Upper lobe of left lung (tissue), 6 donors: ENCODE data around the gene CHRM4. TPM values are rescaled to one million over a fixed set of nuclear protein-coding genes. Genes with fewer than 3 reads are reported as not detected.

Experiments used
- ATAC-seq, 2 donors: fragments of 200-7000 bp; cut with Tn5 transposase; one replicate each; pipeline ENCODE4 v1.9.1; 2022; ENCODE audit warnings: mild to moderate bottlenecking in 2 of 2, moderate library complexity in 2 of 2; ENCODE audit not compliant: low FRiP score in 2 of 2
- DNase-seq, 2 donors: peaks; one replicate each; pipeline ENCODE4 v3.0.0-alpha.2; 2019 to 2020
- H3K27ac ChIP-seq, 4 donors: fragments of 200-600 bp; sonication (generic); one replicate each; pipeline ENCODE4 v1.5.1; 2016 to 2019
- H3K27me3 ChIP-seq, 4 donors: fragments of 200-600 bp; sonication (generic); one replicate each; pipeline ENCODE4 v1.5.1; 2017 to 2019
- H3K36me3 ChIP-seq, 4 donors: fragments of 200-600 bp; sonication (generic); one replicate each; pipeline ENCODE4 v1.5.1; 2016 to 2019
- H3K4me1 ChIP-seq, 4 donors: fragments of 200-600 bp; sonication (generic); one replicate each; pipeline ENCODE4 v1.5.1; 2018 to 2019
- H3K4me3 ChIP-seq, 4 donors: fragments of 200-600 bp; sonication (generic); one replicate each; pipeline ENCODE4 v1.5.1; 2017 to 2019; ENCODE audit warnings: mild to moderate bottlenecking in 2 of 4, moderate library complexity in 1 of 4
- H3K9me3 ChIP-seq, 4 donors: fragments of 200-600 bp; sonication (generic); one replicate each; pipeline ENCODE4 v1.5.1; 2018 to 2019
- EP300 ChIP-seq, 4 donors: sonication (generic); formaldehyde crosslinking; IDR thresholded peaks; one replicate each; pipeline ENCODE4 v1.5.1; 2017; ENCODE audit warnings: antibody characterized with exemption in 4 of 4, control low read depth in 2 of 4
- POLR2A ChIP-seq, 4 donors: fragments of 450-650 bp; IDR thresholded peaks; one replicate each; pipeline ENCODE4 v1.5.1; 2016 to 2017; ENCODE audit warnings: antibody characterized with exemption in 4 of 4, mild to moderate bottlenecking in 2 of 4
- POLR2AphosphoS5 ChIP-seq, 2 donors: sonication (generic); formaldehyde crosslinking; IDR thresholded peaks; one replicate each; pipeline ENCODE4 v1.5.1; 2017; ENCODE audit warnings: antibody characterized with exemption in 2 of 2
- WGBS, 2 donors: methylation state at CpG; one replicate each; pipeline ENCODE4 v1.1.5; 2017 to 2018; 5-methylcytosine and 5-hydroxymethylcytosine counted together
- total RNA-seq, 6 donors: library from RNA; depleted of rRNA in 4 of 6; stranded (reverse); fragments of >200 nt in 4 of 6; gene quantifications; one replicate each; pipeline versions ENCODE4 v1.1.0 to v1.2.1, GENCODE V29; 2016 to 2021
- TF ChIP-seq, protein P1 (sequence below), 6 experiments: fragments of 450-650 bp in 4 of 6; fragments of 200-600 bp in 2 of 6; sonication (generic) in 2 of 6; IDR thresholded peaks; one replicate each; pipeline ENCODE4 v1.5.1; 2016 to 2019; ENCODE audit warnings: antibody characterized with exemption in 6 of 6
- donor health status: DM: no; HTN: no; CAD: no; lungs with moderate emphysema.
- donor health status: DM: no; HTN: yes; CAD: no; lungs with severe emphysema.

Gene CHRM4
- total RNA-seq, 6 donors from 2014 or later: 0.34 to 1.4 (median 0.53) TPM; not detected in 2

DNA sequence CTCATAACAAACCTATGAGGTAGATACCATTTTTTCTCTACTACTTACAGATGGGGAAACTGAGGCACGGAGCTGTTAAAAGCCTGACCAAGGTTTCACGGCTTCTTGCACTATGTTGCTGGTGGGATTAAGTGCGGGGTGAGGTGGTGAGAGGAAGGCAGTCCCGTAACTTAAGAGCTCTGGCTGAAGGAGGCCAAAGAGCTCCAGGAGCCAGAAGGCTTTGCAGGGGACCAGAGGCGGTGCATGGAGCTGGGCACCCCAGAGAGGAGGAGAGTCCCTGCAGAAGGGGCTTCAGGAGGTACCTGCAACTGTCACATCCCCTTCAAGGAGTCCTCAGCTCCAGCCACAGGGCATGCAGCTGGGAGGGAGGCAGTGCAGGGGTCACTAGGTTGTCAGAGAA, 4.1 kb downstream of the CHRM4 start:
- no peak overlapping the region for H3K4me3 ChIP-seq
- peaks cover 0 to 52% (median 31%) of the 10 kb centered on the region in 4 donors for H3K27me3 ChIP-seq
- H3K27ac ChIP-seq: no peak overlapping the region
- no peaks in the 10 kb centered on the region for H3K9me3 ChIP-seq
- 75 to 76% methylated on average over 3 to 5 of the region's 5 CpGs for WGBS, 2 donors
- no peak for TF ChIP-seq POLR2AphosphoS5 (IDR thresholded peaks at IDR 0.05)
- TF ChIP-seq POLR2A (IDR thresholded peaks at IDR 0.05): no peak
- TF ChIP-seq EP300 (IDR thresholded peaks at IDR 0.05): no peak
- TF ChIP-seq, protein P1, sequence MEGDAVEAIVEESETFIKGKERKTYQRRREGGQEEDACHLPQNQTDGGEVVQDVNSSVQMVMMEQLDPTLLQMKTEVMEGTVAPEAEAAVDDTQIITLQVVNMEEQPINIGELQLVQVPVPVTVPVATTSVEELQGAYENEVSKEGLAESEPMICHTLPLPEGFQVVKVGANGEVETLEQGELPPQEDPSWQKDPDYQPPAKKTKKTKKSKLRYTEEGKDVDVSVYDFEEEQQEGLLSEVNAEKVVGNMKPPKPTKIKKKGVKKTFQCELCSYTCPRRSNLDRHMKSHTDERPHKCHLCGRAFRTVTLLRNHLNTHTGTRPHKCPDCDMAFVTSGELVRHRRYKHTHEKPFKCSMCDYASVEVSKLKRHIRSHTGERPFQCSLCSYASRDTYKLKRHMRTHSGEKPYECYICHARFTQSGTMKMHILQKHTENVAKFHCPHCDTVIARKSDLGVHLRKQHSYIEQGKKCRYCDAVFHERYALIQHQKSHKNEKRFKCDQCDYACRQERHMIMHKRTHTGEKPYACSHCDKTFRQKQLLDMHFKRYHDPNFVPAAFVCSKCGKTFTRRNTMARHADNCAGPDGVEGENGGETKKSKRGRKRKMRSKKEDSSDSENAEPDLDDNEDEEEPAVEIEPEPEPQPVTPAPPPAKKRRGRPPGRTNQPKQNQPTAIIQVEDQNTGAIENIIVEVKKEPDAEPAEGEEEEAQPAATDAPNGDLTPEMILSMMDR (IDR thresholded peaks at IDR 0.05): no peak
- no peaks in the 10 kb centered on the region for H3K36me3 ChIP-seq
- DNase-seq: no peak
- no peak for ATAC-seq
- peaks cover 27 to 47% (median 36%) of the 10 kb centered on the region in 4 donors for H3K4me1 ChIP-seq

DNA sequence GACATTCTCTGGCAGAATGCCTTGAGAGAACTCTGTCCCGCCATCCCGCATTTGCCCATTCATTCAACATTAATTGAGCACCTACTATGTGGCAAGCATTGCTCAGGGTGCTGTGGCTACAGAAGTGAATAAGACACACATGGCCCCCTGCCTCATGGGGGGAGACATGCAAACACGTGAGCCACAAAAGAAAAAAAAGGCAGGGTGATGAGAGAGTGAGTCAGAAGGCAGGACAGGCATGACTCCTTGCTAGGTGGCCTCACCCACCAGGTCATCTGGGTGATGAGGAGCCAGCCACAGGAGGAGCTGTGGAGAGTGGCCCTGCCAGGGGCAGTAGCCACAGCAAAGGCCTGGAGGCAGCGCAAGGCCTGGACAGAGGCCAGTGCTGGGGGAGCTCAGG, 4.9 kb downstream of the CHRM4 start:
- 84 to 96% methylated on average over 4 of the region's 4 CpGs for WGBS, 2 donors
- Histone ChIP-seq H3K4me3 (no peak overlapping the region), H3K27ac (no peak overlapping the region), H3K9me3 (no peaks in the 10 kb centered on the region), H3K4me1 (peaks cover 27 to 47% (median 36%) of the 10 kb centered on the region in 4 donors), H3K27me3 (peaks cover 0 to 48% (median 28%) of the 10 kb centered on the region in 4 donors), H3K36me3 (no peaks in the 10 kb centered on the region)
- DNase-seq (peak in 1 of 2 donors; percentile 36), ATAC-seq (no peak)
- no peak for TF ChIP-seq POLR2A (IDR thresholded peaks at IDR 0.05)
- TF ChIP-seq EP300 (IDR thresholded peaks at IDR 0.05): no peak
- no peak for TF ChIP-seq POLR2AphosphoS5 (IDR thresholded peaks at IDR 0.05)
- TF ChIP-seq, protein P1 (IDR thresholded peaks at IDR 0.05): no peak

DNA sequence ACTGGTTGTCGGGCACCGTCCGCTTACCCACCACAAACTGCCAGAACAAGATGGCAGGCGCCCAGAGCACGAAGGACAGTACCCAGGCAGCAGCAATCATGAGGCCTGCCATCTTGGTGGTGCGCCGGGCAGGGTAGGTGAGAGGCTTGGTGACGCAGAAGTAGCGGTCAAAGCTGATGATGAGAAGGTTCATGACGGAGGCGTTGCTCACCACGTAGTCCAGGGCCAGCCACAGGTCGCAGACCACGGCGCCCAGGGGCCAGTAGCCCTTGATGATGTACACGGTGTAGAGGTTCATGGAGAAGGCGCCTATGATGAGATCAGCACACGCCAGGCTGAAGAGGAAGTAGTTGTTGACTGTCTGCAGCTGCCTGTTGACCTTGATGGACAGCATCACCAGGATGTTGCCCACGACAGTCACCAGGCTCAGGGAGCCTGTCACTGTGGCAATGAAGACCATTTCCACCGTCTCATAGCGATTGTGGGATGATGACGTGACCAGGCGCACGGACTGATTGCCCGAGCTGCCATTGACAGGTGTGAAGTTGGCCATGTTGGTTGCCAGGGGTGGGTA, 5.5 kb downstream of the CHRM4 start:
- Histone ChIP-seq H3K4me1 (peaks cover 22 to 47% (median 33%) of the 10 kb centered on the region in 4 donors), H3K27ac (no peak overlapping the region), H3K36me3 (no peaks in the 10 kb centered on the region), H3K4me3 (no peak overlapping the region), H3K27me3 (peaks cover 0 to 43% (median 24%) of the 10 kb centered on the region in 4 donors), H3K9me3 (no peaks in the 10 kb centered on the region)
- no peak for TF ChIP-seq POLR2AphosphoS5 (IDR thresholded peaks at IDR 0.05)
- no peak for TF ChIP-seq EP300 (IDR thresholded peaks at IDR 0.05)
- TF ChIP-seq, protein P1 (IDR thresholded peaks at IDR 0.05): no peak
- TF ChIP-seq POLR2A (IDR thresholded peaks at IDR 0.05): no peak
- WGBS, 2 donors: 90 to 94% methylated on average over 25 of the region's 25 CpGs
- ATAC-seq (no peak), DNase-seq (peak in 1 of 2 donors; percentile 57)

DNA sequence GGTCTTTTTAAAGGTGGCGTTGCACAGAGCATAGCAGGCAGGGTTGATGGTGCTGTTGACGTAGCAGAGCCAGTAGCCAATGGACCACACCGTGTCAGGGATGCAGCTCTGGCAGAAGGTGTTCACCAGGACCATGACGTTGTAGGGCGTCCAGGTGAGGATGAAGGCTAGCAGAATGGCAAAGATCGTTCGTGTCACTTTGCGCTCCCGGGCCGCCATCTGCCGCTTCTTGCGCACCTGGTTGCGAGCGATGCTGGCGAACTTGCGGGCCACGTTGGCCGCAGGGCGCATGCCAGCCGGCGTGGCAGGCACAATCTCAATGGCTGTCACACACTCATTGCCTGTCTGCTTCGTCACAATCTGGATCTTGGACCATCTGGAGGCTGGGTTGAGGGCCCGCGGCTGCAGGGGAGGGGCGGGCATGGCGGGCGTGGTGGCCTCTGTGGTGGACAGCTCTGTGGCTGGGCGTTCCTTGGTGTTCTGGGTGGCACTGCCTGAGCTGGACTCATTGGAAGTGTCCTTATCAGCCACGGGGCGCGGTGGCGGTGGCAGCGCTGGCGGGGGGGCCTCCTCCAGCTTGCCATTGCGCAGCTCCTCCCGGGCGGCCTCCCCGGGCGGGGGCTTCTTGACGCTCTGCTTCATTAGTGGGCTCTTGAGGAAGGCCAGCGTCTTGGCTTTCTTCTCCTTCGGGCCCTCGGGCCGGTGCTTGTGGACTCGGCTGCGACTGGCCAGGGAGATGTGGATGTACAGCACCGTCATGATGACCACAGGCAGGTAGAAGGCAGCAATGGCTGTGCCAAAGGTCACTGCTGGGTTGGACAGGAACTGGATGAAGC, 6.2 kb downstream of the CHRM4 start:
- H3K4me1 ChIP-seq: peaks cover 19 to 45% (median 29%) of the 10 kb centered on the region in 4 donors
- WGBS, 2 donors: 93 to 96% methylated on average over 20 to 39 of the region's 47 CpGs
- no peak for TF ChIP-seq POLR2AphosphoS5 (IDR thresholded peaks at IDR 0.05)
- TF ChIP-seq POLR2A (IDR thresholded peaks at IDR 0.05): no peak
- TF ChIP-seq EP300 (IDR thresholded peaks at IDR 0.05): no peak
- TF ChIP-seq, protein P1 (IDR thresholded peaks at IDR 0.05): no peak
- no peaks in the 10 kb centered on the region for H3K36me3 ChIP-seq
- no peak overlapping the region for H3K4me3 ChIP-seq
- no peaks in the 10 kb centered on the region for H3K9me3 ChIP-seq
- ATAC-seq (no peak), DNase-seq (peak in 1 of 2 donors; percentile 85)
- no peak overlapping the region for H3K27ac ChIP-seq
- peaks cover 0 to 36% (median 18%) of the 10 kb centered on the region in 4 donors for H3K27me3 ChIP-seq
